Measurements from ENCODE around the gene SZT2.

SZT2 gene

DNA sequence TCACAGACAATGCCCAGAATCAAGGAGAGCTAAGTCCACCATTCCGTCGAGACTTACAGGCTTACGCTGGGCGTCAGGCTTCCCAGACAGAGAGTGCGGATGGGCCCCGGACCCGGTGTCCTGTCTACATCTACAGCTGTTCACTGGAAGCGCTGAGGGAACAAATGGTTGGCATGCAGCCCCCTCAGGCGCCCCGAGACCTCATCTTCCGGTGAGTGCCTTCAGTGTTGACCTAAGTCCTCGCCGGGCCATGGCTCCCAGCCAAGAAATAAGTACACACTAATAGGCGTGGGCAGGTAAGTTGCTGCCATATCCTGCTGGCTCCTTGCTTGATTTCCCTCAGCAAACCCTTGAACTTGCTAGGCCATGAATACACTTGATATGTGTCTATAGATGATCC, 37.8 kb downstream of the SZT2 start:
- DNase-seq (ENCODE audit: low spot score) = no peak
- TF ChIP-seq, protein P1, sequence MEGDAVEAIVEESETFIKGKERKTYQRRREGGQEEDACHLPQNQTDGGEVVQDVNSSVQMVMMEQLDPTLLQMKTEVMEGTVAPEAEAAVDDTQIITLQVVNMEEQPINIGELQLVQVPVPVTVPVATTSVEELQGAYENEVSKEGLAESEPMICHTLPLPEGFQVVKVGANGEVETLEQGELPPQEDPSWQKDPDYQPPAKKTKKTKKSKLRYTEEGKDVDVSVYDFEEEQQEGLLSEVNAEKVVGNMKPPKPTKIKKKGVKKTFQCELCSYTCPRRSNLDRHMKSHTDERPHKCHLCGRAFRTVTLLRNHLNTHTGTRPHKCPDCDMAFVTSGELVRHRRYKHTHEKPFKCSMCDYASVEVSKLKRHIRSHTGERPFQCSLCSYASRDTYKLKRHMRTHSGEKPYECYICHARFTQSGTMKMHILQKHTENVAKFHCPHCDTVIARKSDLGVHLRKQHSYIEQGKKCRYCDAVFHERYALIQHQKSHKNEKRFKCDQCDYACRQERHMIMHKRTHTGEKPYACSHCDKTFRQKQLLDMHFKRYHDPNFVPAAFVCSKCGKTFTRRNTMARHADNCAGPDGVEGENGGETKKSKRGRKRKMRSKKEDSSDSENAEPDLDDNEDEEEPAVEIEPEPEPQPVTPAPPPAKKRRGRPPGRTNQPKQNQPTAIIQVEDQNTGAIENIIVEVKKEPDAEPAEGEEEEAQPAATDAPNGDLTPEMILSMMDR (IDR thresholded peaks at IDR 0.05; ENCODE audit: extremely low read depth, insufficient read depth, missing control alignments) = no peak
- in situ Hi-C loops (cut with MboI; ENCODE audit: low pct_unique_long_range_greater_than_20kb, low sequenced_read_pairs, unreplicated experiment) = no loop called here

DNA sequence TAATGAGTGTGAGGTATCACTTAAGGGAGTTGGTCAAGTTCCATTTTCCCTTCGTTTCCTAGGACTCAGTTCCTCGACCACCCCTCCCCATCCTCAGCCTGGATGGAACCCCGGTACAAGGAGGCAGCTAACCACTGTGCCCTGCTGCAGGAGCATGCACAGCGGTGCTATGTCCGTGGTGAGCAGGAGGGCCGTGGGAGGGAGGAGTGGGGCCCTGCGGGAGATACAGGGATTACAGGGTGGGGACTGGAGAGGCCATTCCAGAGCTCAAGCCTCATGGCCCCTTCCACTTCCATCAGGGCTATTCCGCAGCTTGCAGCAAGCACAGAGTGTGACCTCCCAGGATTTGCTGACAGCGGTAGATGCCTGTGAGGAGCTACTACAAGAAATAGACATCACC, 38.2 kb downstream of the SZT2 start:
- in situ Hi-C loops (cut with MboI; ENCODE audit: low pct_unique_long_range_greater_than_20kb, low sequenced_read_pairs, unreplicated experiment) = no loop called here
- DNase-seq (ENCODE audit: low spot score) = no peak
- TF ChIP-seq, protein P1 (IDR thresholded peaks at IDR 0.05; ENCODE audit: extremely low read depth, insufficient read depth, missing control alignments) = no peak

DNA sequence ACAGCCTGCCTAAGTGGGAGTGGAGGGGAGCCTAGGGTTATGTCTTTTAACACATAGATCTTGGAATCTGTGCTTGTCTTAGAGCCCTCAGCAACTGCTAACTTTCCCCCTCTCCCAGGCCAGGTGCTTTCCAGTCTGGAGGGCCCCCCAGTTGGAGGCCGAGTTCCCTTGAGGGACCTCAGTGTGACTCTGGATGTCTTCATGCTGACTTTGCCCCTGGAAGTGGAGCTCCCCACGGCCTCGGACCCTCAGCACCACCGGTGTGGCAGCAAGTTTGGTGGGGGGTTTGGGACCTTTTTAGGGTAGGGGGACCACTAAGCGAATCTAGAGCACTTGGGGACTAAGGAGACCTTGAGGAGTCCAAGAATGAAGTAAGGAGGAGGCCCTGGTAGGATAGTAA, 41.1 kb downstream of the SZT2 start:
- DNase-seq (ENCODE audit: low spot score) = no peak
- in situ Hi-C loops (cut with MboI; ENCODE audit: low pct_unique_long_range_greater_than_20kb, low sequenced_read_pairs, unreplicated experiment) = no loop called here
- TF ChIP-seq, protein P1 (IDR thresholded peaks at IDR 0.05; ENCODE audit: extremely low read depth, insufficient read depth, missing control alignments) = no peak

DNA sequence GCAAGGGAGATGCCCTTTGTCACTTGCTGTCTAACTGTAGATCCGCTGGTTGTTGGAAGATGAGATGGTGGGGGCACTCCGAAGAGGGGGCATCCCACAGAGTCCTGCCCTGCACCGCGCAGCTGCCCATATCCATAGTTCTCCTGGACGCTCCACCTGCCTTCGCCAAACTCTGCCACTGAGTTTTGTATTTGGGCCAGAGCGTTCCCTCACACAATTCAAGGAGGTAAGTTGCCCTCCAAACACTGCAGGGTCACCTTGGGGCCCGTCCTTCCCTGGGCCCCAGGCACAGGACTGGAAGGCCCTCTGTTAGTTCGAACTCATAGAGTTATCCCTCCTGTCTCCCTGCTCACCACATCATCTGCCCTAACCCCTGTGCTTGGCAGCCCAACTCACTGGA, 42.0 kb downstream of the SZT2 start:
- in situ Hi-C loops (cut with MboI; ENCODE audit: low pct_unique_long_range_greater_than_20kb, low sequenced_read_pairs, unreplicated experiment) = no loop called here
- TF ChIP-seq, protein P1 (IDR thresholded peaks at IDR 0.05; ENCODE audit: extremely low read depth, insufficient read depth, missing control alignments) = no peak
- DNase-seq (ENCODE audit: low spot score) = no peak

DNA sequence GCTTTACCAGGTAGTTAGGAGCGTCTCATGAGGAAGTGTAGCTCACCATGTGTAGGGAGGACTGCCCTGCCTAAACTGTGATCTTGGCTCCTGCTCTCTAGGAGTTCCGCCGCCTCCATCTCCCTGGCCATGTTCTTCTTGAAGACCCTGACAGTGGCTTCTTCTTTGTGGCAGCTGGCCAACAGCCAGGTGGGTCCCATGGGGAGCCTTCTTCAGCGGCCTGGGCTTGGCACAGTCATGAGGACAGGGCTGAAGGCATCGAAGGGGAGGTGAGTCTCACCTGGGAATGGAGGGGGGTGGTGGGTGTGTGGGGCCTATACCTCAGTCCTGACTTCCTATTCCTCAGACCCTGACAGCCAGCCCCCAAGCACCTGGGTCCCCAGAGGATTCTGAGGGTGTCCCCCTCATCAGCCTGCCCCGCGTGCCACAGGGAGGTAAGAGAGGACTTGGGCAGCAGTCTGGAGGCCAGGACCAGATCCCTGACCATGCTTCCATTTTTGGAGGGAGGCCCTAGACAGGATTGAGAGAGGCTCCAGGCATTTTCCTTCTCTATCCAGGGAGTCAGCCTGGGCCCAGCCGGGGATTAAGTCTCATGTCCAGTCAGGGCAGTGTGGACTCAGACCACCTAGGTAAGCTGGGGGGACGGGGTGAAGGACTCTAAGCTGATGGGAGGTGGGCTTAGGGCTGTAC, 42.6 kb downstream of the SZT2 start:
- no peak for DNase-seq (ENCODE audit: low spot score)
- TF ChIP-seq, protein P1 (IDR thresholded peaks at IDR 0.05; ENCODE audit: extremely low read depth, insufficient read depth, missing control alignments) = no peak
- in situ Hi-C loops (cut with MboI; ENCODE audit: low pct_unique_long_range_greater_than_20kb, low sequenced_read_pairs, unreplicated experiment) = no loop called here

DNA sequence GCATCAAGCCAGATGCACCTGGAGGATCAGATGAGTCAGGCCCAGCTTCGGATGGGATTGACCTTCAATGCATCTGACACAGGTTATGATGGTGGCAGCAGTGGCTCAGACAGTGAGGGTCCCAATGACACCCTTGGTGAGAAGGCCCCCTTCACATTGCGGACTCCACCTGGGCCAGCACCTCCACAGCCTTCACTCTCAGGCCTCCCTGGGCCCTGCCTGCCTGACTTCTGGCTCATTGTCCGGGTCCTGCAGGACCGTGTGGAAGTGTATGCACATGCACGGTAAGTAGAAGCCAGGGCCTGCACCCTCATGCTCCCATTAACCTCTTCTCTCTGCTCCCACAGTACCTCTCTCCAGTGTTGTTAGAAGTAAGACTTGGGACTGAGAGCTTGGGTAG, 43.2 kb downstream of the SZT2 start:
- TF ChIP-seq, protein P1 (IDR thresholded peaks at IDR 0.05; ENCODE audit: extremely low read depth, insufficient read depth, missing control alignments) = no peak
- DNase-seq (ENCODE audit: low spot score) = no peak
- in situ Hi-C loops (cut with MboI; ENCODE audit: low pct_unique_long_range_greater_than_20kb, low sequenced_read_pairs, unreplicated experiment) = no loop called here
